DOHH2 (cell line): ENCODE data around the gene SPSB4.
"Not testable (repeated sequence)": the region's sequence is repeated elsewhere in the genome, so short reads cannot be mapped to it uniquely, and the experiment has no call there.

Source experiments
- H3F3A ChIP-seq: fragments of 200-600 bp; sonication (generic), shearing (Covaris generic); 2 replicates; pipeline ENCODE4 v1.6.0; 2016; ENCODE audit warnings: antibody characterized with exemption, mild to moderate bottlenecking; ENCODE audit not compliant: control insufficient read depth, insufficient read depth
- H3K27ac ChIP-seq: fragments of 200-600 bp; sonication (generic); 2 replicates; pipeline ENCODE4 v1.5.1; 2014; ENCODE audit warnings: low read depth, mild to moderate bottlenecking, low read length, moderate library complexity
- H3K27me3 ChIP-seq: fragments of 200-600 bp; sonication (generic); 2 replicates; pipeline ENCODE4 v1.6.1; 2014; ENCODE audit warnings: mild to moderate bottlenecking, low read length, mixed read lengths; ENCODE audit not compliant: control insufficient read depth
- H3K36me3 ChIP-seq: fragments of 200-600 bp; sonication (generic); 2 replicates; pipeline ENCODE4 v1.6.1; 2014; ENCODE audit warnings: mild to moderate bottlenecking, low read length, moderate library complexity, mixed read lengths; ENCODE audit not compliant: control insufficient read depth
- H3K4me1 ChIP-seq: fragments of 200-600 bp; sonication (generic); 2 replicates; pipeline ENCODE4 v1.6.1; 2014; ENCODE audit warnings: mild to moderate bottlenecking, low read length, mixed read lengths; ENCODE audit not compliant: control insufficient read depth
- H3K4me2 ChIP-seq: fragments of 200-600 bp; sonication (generic); 2 replicates; pipeline ENCODE4 v1.6.0; 2014; ENCODE audit warnings: mild to moderate bottlenecking, low read length, moderate library complexity
- H3K4me3 ChIP-seq: fragments of 200-600 bp; sonication (generic); 2 replicates; pipeline ENCODE4 v1.5.1; 2014; ENCODE audit warnings: mild to moderate bottlenecking, low read length, mixed read lengths
- H3K79me2 ChIP-seq: fragments of 200-600 bp; sonication (generic); 2 replicates; pipeline ENCODE4 v1.6.1; 2014; ENCODE audit warnings: mild to moderate bottlenecking, low read length, mixed read lengths; ENCODE audit not compliant: control insufficient read depth
- H3K9me2 ChIP-seq: fragments of 200-600 bp; sonication (generic); replicated peaks from 2 replicates; pipeline ENCODE4 v1.6.1; 2014; ENCODE audit warnings: mild to moderate bottlenecking, low read length, mixed read lengths; ENCODE audit not compliant: control insufficient read depth
- H3K9me3 ChIP-seq: fragments of 200-600 bp; sonication (generic); 2 replicates; pipeline ENCODE4 v1.6.1; 2014; ENCODE audit warnings: antibody characterized with exemption, low read length, mixed read lengths; ENCODE audit not compliant: control insufficient read depth, insufficient read depth
- H4K20me1 ChIP-seq: fragments of 200-600 bp; sonication (generic); 2 replicates; pipeline ENCODE4 v1.6.0; 2014; ENCODE audit warnings: low read depth, mild to moderate bottlenecking, antibody characterized with exemption, low read length, moderate library complexity; ENCODE audit not compliant: control insufficient read depth, insufficient read depth
- EZH2phosphoT487 ChIP-seq: fragments of 200-600 bp; sonication (generic); IDR thresholded peaks from 2 replicates; pipeline ENCODE4 v1.6.1; 2017; ENCODE audit warnings: borderline replicate concordance, mild to moderate bottlenecking, antibody characterized with exemption, low read length, moderate library complexity, mixed read lengths
- TF ChIP-seq, protein P1 (sequence below): fragments of 200-600 bp; sonication (generic); IDR thresholded peaks from one replicate; pipeline ENCODE4 v1.5.1; 2014; ENCODE audit warnings: antibody characterized with exemption, mild to moderate bottlenecking, low read depth, low read length; ENCODE audit not compliant: poor library complexity, severe bottlenecking

Gene SPSB4

DNA sequence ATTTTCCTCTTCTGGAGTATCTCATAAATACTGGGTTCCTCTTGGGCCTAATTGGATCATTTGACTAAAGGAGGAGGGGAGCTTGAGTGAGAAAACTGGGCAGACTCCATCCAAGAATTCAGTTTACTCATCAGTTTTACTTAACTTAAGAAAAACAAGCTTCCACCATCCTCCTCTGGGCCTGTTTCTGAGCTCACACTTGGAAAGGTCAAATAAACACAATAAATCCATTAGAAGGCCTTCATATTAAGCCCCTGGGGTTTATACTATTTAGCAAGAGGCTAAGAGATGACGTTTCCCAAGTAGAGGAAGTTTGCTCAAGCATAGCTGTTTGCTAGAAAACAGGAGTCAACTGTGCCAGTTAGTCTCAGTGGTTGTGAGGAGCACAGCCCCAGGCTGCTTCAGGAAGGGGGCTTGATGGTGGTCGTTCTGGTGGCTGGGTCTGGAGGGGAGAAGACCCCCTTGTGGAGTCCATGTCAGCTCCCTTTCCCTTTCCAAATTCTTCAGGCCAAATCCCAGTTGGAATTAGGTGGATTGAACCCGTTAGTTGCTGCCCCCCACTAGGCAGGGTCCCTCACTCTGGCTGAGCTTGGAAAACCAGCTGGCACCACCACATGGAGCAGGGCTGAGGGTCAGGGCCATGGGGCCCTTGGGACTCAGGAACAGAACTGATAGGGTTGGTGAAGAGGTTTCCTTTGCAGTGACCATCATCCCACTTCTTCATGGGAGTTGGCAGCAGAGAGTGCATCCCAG, 64.8 kb downstream of the SPSB4 start:
- H3F3A ChIP-seq = no peaks in the 10 kb centered on the region
- H3K4me2 ChIP-seq = no peak overlapping the region
- no peaks in the 10 kb centered on the region for H3K9me2 ChIP-seq
- no peaks in the 10 kb centered on the region for H3K9me3 ChIP-seq
- H3K79me2 ChIP-seq = no peaks in the 10 kb centered on the region
- TF ChIP-seq, protein P1, sequence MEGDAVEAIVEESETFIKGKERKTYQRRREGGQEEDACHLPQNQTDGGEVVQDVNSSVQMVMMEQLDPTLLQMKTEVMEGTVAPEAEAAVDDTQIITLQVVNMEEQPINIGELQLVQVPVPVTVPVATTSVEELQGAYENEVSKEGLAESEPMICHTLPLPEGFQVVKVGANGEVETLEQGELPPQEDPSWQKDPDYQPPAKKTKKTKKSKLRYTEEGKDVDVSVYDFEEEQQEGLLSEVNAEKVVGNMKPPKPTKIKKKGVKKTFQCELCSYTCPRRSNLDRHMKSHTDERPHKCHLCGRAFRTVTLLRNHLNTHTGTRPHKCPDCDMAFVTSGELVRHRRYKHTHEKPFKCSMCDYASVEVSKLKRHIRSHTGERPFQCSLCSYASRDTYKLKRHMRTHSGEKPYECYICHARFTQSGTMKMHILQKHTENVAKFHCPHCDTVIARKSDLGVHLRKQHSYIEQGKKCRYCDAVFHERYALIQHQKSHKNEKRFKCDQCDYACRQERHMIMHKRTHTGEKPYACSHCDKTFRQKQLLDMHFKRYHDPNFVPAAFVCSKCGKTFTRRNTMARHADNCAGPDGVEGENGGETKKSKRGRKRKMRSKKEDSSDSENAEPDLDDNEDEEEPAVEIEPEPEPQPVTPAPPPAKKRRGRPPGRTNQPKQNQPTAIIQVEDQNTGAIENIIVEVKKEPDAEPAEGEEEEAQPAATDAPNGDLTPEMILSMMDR = no peak
- no peak for TF ChIP-seq EZH2phosphoT487
- H3K36me3 ChIP-seq = no peaks in the 10 kb centered on the region
- H3K4me3 ChIP-seq = no peak overlapping the region
- H3K27me3 ChIP-seq = no peaks in the 10 kb centered on the region
- H3K27ac ChIP-seq = no peak overlapping the region
- H3K4me1 ChIP-seq = no peaks in the 10 kb centered on the region
- H4K20me1 ChIP-seq = no peaks in the 10 kb centered on the region

DNA sequence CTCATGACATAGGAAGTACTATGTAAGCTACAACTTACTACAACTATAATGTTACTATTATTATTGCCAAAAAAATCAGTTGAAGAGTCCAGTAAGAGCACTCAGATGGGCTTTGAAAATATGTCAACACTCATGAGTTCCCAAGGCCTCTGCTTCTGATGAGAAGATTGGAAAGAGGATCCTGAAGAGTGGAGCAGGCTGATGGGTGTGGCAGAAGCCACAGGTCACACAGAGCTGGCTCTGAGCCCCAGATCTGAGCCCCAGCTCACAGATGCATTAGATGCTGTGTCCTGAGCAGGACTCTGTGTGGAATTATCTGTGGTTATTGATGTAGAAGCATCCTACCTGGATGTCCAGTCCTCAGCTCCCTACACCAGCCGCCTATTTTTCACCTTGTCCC, 65.6 kb downstream of the SPSB4 start:
- no peaks in the 10 kb centered on the region for H4K20me1 ChIP-seq
- H3K4me1 ChIP-seq = no peaks in the 10 kb centered on the region
- H3K4me2 ChIP-seq = no peak overlapping the region
- no peaks in the 10 kb centered on the region for H3K36me3 ChIP-seq
- no peak overlapping the region for H3K27ac ChIP-seq
- no peak overlapping the region for H3K4me3 ChIP-seq
- TF ChIP-seq, protein P1 = no peak
- TF ChIP-seq EZH2phosphoT487 = no peak
- no peaks in the 10 kb centered on the region for H3K9me3 ChIP-seq
- H3K9me2 ChIP-seq = no peaks in the 10 kb centered on the region
- H3F3A ChIP-seq = no peaks in the 10 kb centered on the region
- no peaks in the 10 kb centered on the region for H3K27me3 ChIP-seq
- no peaks in the 10 kb centered on the region for H3K79me2 ChIP-seq

DNA sequence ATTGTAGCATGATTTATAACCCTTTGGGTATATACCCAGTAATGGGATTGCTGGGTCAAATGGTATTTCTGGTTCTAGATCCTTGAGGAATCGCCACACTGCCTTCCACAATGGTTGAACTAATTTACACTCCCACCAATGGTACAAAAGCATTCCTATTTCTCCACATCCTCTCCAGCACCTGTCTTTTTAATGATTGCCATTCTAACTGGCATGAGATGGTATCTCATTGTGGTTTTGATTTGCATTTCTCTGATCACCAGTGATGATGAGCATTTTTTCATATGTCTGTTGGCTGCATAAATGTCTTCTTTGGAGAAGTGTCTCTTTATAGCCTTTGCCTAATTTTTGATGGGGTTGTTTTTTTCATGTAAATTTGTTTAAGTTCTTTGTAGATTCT, 66.8 kb downstream of the SPSB4 start:
- H3K79me2 ChIP-seq, H3K4me2 ChIP-seq, H3K9me3 ChIP-seq, H3K9me2 ChIP-seq, H3F3A ChIP-seq, H3K4me1 ChIP-seq, H3K27me3 ChIP-seq, H3K36me3 ChIP-seq, H4K20me1 ChIP-seq, H3K4me3 ChIP-seq, H3K27ac ChIP-seq: not testable (repeated sequence)

DNA sequence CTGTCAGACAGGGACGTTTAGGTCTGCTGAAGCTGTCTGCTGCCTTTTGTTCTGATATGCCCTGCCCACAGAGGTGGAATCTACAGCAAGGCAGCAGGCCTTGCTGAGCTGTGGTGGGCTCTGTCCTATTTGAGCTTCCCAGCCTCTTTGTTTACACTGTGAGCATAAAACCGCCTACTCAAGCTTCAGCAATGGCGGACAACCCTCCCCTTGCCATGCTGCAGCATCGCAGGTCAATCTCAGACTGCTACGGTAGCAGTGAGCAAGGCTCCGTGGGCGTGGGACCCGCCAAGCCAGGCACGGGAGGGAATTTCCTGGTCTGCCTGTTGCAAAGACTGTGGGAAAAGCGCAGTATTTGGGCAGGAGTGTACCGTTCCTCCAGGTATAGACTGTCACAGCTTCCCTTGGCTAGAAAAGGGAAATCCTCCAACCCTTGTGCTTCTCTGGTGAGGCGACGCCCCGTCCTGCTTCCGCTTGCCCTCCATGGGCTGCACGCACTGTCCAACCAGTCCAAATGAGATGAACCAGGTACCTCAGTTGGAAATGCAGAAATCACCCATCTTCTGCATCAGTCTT, 71.4 kb downstream of the SPSB4 start:
- no peaks in the 10 kb centered on the region for H3K27me3 ChIP-seq

More for the DNA sequence above, 71.4 kb downstream of the SPSB4 start:
- no peaks in the 10 kb centered on the region for H3K79me2 ChIP-seq
- TF ChIP-seq, protein P1 = no peak
- TF ChIP-seq EZH2phosphoT487 = no peak
- H3F3A ChIP-seq = no peaks in the 10 kb centered on the region
- H4K20me1 ChIP-seq = no peaks in the 10 kb centered on the region
- no peak overlapping the region for H3K4me3 ChIP-seq
- no peaks in the 10 kb centered on the region for H3K9me2 ChIP-seq
- no peak overlapping the region for H3K27ac ChIP-seq
- no peak overlapping the region for H3K4me2 ChIP-seq
- H3K4me1 ChIP-seq = no peaks in the 10 kb centered on the region
- no peaks in the 10 kb centered on the region for H3K9me3 ChIP-seq
- no peaks in the 10 kb centered on the region for H3K36me3 ChIP-seq
